ENCODE results near the gene PRR22. TPM values are rescaled to one million over a fixed set of nuclear protein-coding genes. Genes with fewer than 3 reads are reported as not detected.
"Not testable (repeated sequence)": the region's sequence is repeated elsewhere in the genome, so short reads cannot be mapped to it uniquely, and the experiment has no call there.

Gene PRR22
- polyA plus RNA-seq, 4 donors: 5.1 to 9.7 (median 9.2) TPM

- Histone ChIP-seq H3K27ac (ENCODE audit: low read depth in 1 of 3, low read length in 2 of 3) (no peak overlapping the region), H3K36me3 (ENCODE audit: control insufficient read depth in 3 of 3, insufficient read depth in 2 of 3, low read depth in 1 of 3, low read length in 3 of 3) (no peaks in the 10 kb centered on the region), H3K4me1 (ENCODE audit: control insufficient read depth in 3 of 3, insufficient read depth in 2 of 3, low read depth in 1 of 3, low read length in 2 of 3) (no peaks in the 10 kb centered on the region), H3K27me3 (ENCODE audit: control insufficient read depth in 3 of 3, insufficient read depth in 3 of 3, low read length in 3 of 3) (peaks cover 0 to 2% (median 0%) of the 10 kb centered on the region in 3 donors), H3K9me3 (ENCODE audit: control insufficient read depth in 2 of 2, insufficient read depth in 1 of 2, low read depth in 1 of 2, low read length in 1 of 2) (no peaks in the 10 kb centered on the region), H3K4me3 (ENCODE audit: low read depth in 1 of 3, low read length in 3 of 3) (no peak overlapping the region)
- FAIRE-seq: no peak
- no peak for DNase-seq
These were observed 40.9 kb downstream of the PRR22 start for GRCh38 chr19:5743630-5744029.

- no peaks in the 10 kb centered on the region for H3K4me1 ChIP-seq (ENCODE audit: control insufficient read depth in 3 of 3, insufficient read depth in 2 of 3, low read depth in 1 of 3, low read length in 2 of 3)
- H3K4me3 ChIP-seq (ENCODE audit: low read depth in 1 of 3, low read length in 3 of 3): no peak overlapping the region
- FAIRE-seq: no peak
- no peaks in the 10 kb centered on the region for H3K9me3 ChIP-seq (ENCODE audit: control insufficient read depth in 2 of 2, insufficient read depth in 1 of 2, low read depth in 1 of 2, low read length in 1 of 2)
- no peak for DNase-seq
- no peak overlapping the region for H3K27ac ChIP-seq (ENCODE audit: low read depth in 1 of 3, low read length in 2 of 3)
- H3K27me3 ChIP-seq (ENCODE audit: control insufficient read depth in 3 of 3, insufficient read depth in 3 of 3, low read length in 3 of 3): no peaks in the 10 kb centered on the region
- no peaks in the 10 kb centered on the region for H3K36me3 ChIP-seq (ENCODE audit: control insufficient read depth in 3 of 3, insufficient read depth in 2 of 3, low read depth in 1 of 3, low read length in 3 of 3)
- 84 to 86% (median 86%) methylated on average over 19 of the region's 19 CpGs for WGBS, 3 donors
These were observed 42.5 kb downstream of the PRR22 start for GRCh38 chr19:5742051-5742450.

- H3K9me3 ChIP-seq (ENCODE audit: control insufficient read depth in 2 of 2, insufficient read depth in 1 of 2, low read depth in 1 of 2, low read length in 1 of 2): no peaks in the 10 kb centered on the region
- 25 to 61% (median 55%) methylated on average over 8 of the region's 8 CpGs for WGBS, 3 donors
- no peaks in the 10 kb centered on the region for H3K4me1 ChIP-seq (ENCODE audit: control insufficient read depth in 3 of 3, insufficient read depth in 2 of 3, low read depth in 1 of 3, low read length in 2 of 3)
- FAIRE-seq (no peak), DNase-seq (peak in 1 of 2 donors; percentile 6)
- no peaks in the 10 kb centered on the region for H3K36me3 ChIP-seq (ENCODE audit: control insufficient read depth in 3 of 3, insufficient read depth in 2 of 3, low read depth in 1 of 3, low read length in 3 of 3)
- peaks cover 0 to 2% (median 0%) of the 10 kb centered on the region in 3 donors for H3K27me3 ChIP-seq (ENCODE audit: control insufficient read depth in 3 of 3, insufficient read depth in 3 of 3, low read length in 3 of 3)
- no peak overlapping the region for H3K27ac ChIP-seq (ENCODE audit: low read depth in 1 of 3, low read length in 2 of 3)
- H3K4me3 ChIP-seq (ENCODE audit: low read depth in 1 of 3, low read length in 3 of 3): no peak overlapping the region
These were observed 46.1 kb downstream of the PRR22 start for GRCh38 chr19:5738423-5738822.

- not testable (repeated sequence) for H3K9me3 ChIP-seq (ENCODE audit: control insufficient read depth in 2 of 2, insufficient read depth in 1 of 2, low read depth in 1 of 2, low read length in 1 of 2); H3K4me3 ChIP-seq (ENCODE audit: low read depth in 1 of 3, low read length in 3 of 3); H3K27ac ChIP-seq (ENCODE audit: low read depth in 1 of 3, low read length in 2 of 3); DNase-seq; H3K4me1 ChIP-seq (ENCODE audit: control insufficient read depth in 3 of 3, insufficient read depth in 2 of 3, low read depth in 1 of 3, low read length in 2 of 3); H3K27me3 ChIP-seq (ENCODE audit: control insufficient read depth in 3 of 3, insufficient read depth in 3 of 3, low read length in 3 of 3); H3K36me3 ChIP-seq (ENCODE audit: control insufficient read depth in 3 of 3, insufficient read depth in 2 of 3, low read depth in 1 of 3, low read length in 3 of 3); FAIRE-seq
- WGBS, 3 donors: 84 to 89% (median 89%) methylated on average over 2 of the region's 2 CpGs
These were observed 51.4 kb downstream of the PRR22 start for GRCh38 chr19:5733172-5733571.

Other genes with a start within 250 kb of the PRR22 start
- gene TINCR, start 216.8 kb downstream of the PRR22 start, polyA plus RNA-seq: 1 to 10 TPM in 1 of 4 donors, under 1 TPM in 3; 0.69 to 1.3 (median 0.75) TPM
- 10 to 100 TPM; 38.8 to 83.2 (median 79.3) TPM for gene SAFB2, start 162.0 kb downstream of the PRR22 start, polyA plus RNA-seq
- 100 to 1,000 TPM in 1 of 4 donors, 10 to 100 TPM in 3; 44.0 to 105 (median 55.4) TPM for gene SAFB, start 161.7 kb downstream of the PRR22 start, polyA plus RNA-seq
- 100 to 1,000 TPM in 2 of 4 donors, 10 to 100 TPM in 2; 41.9 to 134 (median 108) TPM for gene MICOS13, start 104.2 kb downstream of the PRR22 start, polyA plus RNA-seq
- gene HSD11B1L, start 103.7 kb downstream of the PRR22 start, polyA plus RNA-seq: 1 to 10 TPM; 4.5 to 6.0 (median 4.6) TPM
- gene RPL36, start 94.5 kb downstream of the PRR22 start, polyA plus RNA-seq: 1,000 to 10,000 TPM in 3 of 4 donors, 100 to 1,000 TPM in 1; 945 to 1,946 (median 1,407) TPM
- 10 to 100 TPM; 41.6 to 69.2 (median 51.5) TPM for gene LONP1, start 64.6 kb downstream of the PRR22 start, polyA plus RNA-seq
- not detected for gene CATSPERD, start 64.1 kb downstream of the PRR22 start, polyA plus RNA-seq
- 10 to 100 TPM; 31.8 to 43.8 (median 41.9) TPM for gene DUS3L, start 6.4 kb upstream of the PRR22 start, polyA plus RNA-seq
- gene NRTN, start 20.3 kb upstream of the PRR22 start, polyA plus RNA-seq: 1 to 10 TPM in 3 of 4 donors, not detected in 1; 1.1 to 3.0 (median 2.9) TPM
- gene FUT6, start 55.0 kb upstream of the PRR22 start, polyA plus RNA-seq: 10 to 100 TPM in 3 of 4 donors, 1 to 10 TPM in 1; 1.2 to 34.6 (median 23.2) TPM
- gene FUT3, start 66.7 kb upstream of the PRR22 start, polyA plus RNA-seq: 100 to 1,000 TPM in 1 of 4 donors, 10 to 100 TPM in 2, under 1 TPM in 1; 0.72 to 114 (median 48.6) TPM
- gene FUT5, start 85.8 kb upstream of the PRR22 start, polyA plus RNA-seq: not detected
- gene NDUFA11, start 119.0 kb upstream of the PRR22 start, polyA plus RNA-seq: 100 to 1,000 TPM; 187 to 576 (median 476) TPM
- 1 to 10 TPM; 1.1 to 8.8 (median 2.7) TPM for gene VMAC, start 120.1 kb upstream of the PRR22 start, polyA plus RNA-seq
- 10 to 100 TPM in 3 of 4 donors, 1 to 10 TPM in 1; 8.7 to 22.7 (median 15.4) TPM for gene CAPS, start 129.5 kb upstream of the PRR22 start, polyA plus RNA-seq
- 10 to 100 TPM; 23.0 to 52.5 (median 38.3) TPM for gene RANBP3, start 193.4 kb upstream of the PRR22 start, polyA plus RNA-seq

All from small intestine (tissue), 7 donors.